ENCODE measurements around the gene NDUFS4. TPM values are rescaled to one million over a fixed set of nuclear protein-coding genes. Genes with fewer than 3 reads are reported as not detected.

The NDUFS4 gene
- total and polyA plus RNA-seq, 2 of the 4 experiments (the other 2 are of a cell fraction), result 34.2 to 70.1 TPM

DNA sequence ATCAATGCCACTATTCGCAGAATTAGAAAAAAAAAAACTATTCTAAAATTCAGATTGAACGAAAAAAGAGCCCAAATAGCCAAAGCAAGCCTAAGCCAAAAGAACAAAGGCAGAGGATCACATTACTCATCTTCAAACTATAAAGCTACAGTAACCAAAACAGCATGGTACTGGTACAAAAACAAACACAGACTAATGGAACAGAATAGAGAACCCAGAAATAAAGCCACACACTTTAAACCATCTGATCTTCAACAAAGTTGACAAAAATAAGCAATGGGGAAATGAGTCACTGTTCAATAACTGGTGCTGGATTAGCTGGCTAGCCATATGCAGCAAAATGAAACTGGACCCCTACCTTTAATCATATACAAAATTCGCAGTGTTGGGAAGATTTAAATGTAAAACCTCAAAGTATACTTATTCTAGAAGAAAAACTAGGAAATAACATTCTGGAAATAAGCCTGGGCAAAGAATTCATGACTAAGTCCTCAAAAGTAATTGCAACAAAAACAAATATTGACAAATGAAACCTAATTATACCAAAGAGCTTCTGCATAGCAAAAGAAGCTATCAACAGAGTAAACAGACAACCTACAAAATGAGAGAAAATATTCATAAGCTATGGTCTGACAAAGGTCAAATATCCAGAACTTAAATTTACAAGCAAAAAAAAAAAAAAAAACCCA, 153.7 kb downstream of the NDUFS4 start:
- H3K23ac ChIP-seq (ENCODE audit: low read depth, low read length), result no peak overlapping the region
- no peak overlapping the region for H2BK15ac ChIP-seq (ENCODE audit: low read depth, low read length)
- H3K18ac ChIP-seq (ENCODE audit: low read depth, low read length), result no peak overlapping the region
- ChIA-PET CTCF (no interaction called here), POLR2A (ENCODE audit: unreplicated experiment) (interaction anchor here (0.6 kb wide), 1 partner anchor 146 kb away, joined by 7 read pairs; no protein-coding TSS in a partner anchor)
- H3K9ac ChIP-seq (ENCODE audit: low read depth, low read length), result no peak overlapping the region
- H3K14ac ChIP-seq (replicated peaks; ENCODE audit: low read depth, low read length), result no peak overlapping the region
- no peak overlapping the region for H2AFZ ChIP-seq (replicated peaks; ENCODE audit: low read length, poor library complexity)
- no peak overlapping the region for H3K56ac ChIP-seq (ENCODE audit: extremely low read depth, insufficient read depth, low read length)
- no peaks in the 10 kb centered on the region; the same call in 1 of the 2 replicates for H3K27me3 ChIP-seq (ENCODE audit: control insufficient read depth, insufficient read depth, low read length)
- H4K8ac ChIP-seq (ENCODE audit: low read depth in 2 of 2, low read length in 2 of 2), result no peak overlapping the region
- no TSS peak for BruUV-seq (replicated peaks)
- H2BK5ac ChIP-seq (ENCODE audit: low read depth, low read length, poor library complexity, severe bottlenecking), result no peak overlapping the region
- intact Hi-C loops (cut with micrococcal nuclease) (no loop called here), in situ Hi-C loops (cut with MboI; ENCODE audit: low sequenced_read_pairs) (no loop called here), dilution Hi-C loops (cut with HindIII; ENCODE audit: low sequenced_read_pairs, unreplicated experiment) (no loop called here)
- no peak overlapping the region for H4K91ac ChIP-seq (ENCODE audit: insufficient read depth, low read depth, low read length)
- H2AK9ac ChIP-seq (replicated peaks; ENCODE audit: low read depth, low read length, poor library complexity), result no peak overlapping the region
- H4K20me1 ChIP-seq (ENCODE audit: insufficient read depth, low read length), result no peaks in the 10 kb centered on the region
- H2BK20ac ChIP-seq (ENCODE audit: low read depth, low read length), result no peak overlapping the region
- H3K36me3 ChIP-seq (ENCODE audit: control insufficient read depth, insufficient read depth, low read length), result no peaks in the 10 kb centered on the region
- H3K4me1 ChIP-seq (ENCODE audit: control insufficient read depth, insufficient read depth, low read length), result no peaks in the 10 kb centered on the region
- peak; percentile 37; the same call in 1 of the 2 replicates for ATAC-seq (ENCODE audit: low read depth)
- no peak for TF ChIP-seq MAFK (IDR thresholded peaks at IDR 0.05; ENCODE audit: low read depth, low read length)
- TF ChIP-seq FOS (IDR thresholded peaks at IDR 0.05; ENCODE audit: low read depth, low read length), result no peak
- no peak for TF ChIP-seq POLR2A (IDR thresholded peaks at IDR 0.05; ENCODE audit: low read depth, low read length)
- TF ChIP-seq, protein P1, sequence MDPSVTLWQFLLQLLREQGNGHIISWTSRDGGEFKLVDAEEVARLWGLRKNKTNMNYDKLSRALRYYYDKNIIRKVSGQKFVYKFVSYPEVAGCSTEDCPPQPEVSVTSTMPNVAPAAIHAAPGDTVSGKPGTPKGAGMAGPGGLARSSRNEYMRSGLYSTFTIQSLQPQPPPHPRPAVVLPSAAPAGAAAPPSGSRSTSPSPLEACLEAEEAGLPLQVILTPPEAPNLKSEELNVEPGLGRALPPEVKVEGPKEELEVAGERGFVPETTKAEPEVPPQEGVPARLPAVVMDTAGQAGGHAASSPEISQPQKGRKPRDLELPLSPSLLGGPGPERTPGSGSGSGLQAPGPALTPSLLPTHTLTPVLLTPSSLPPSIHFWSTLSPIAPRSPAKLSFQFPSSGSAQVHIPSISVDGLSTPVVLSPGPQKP (IDR thresholded peaks at IDR 0.05; ENCODE audit: borderline replicate concordance, low read depth, low read length), result no peak
- TF ChIP-seq CEBPB (IDR thresholded peaks at IDR 0.05; ENCODE audit: low read depth, low read length), result no peak
- TF ChIP-seq SMC3 (IDR thresholded peaks at IDR 0.05; ENCODE audit: low read depth, low read length), result no peak
- TF ChIP-seq RCOR1 (IDR thresholded peaks at IDR 0.05; ENCODE audit: insufficient replicate concordance, low read length), result no peak
- TF ChIP-seq RAD21 (IDR thresholded peaks at IDR 0.05; ENCODE audit: low read length), result no peak
- no peak for TF ChIP-seq NFE2L2 (IDR thresholded peaks at IDR 0.05; ENCODE audit: low read depth, low read length)
- no peak for TF ChIP-seq BHLHE40 (IDR thresholded peaks at IDR 0.05; ENCODE audit: low read depth, low read length)
- no peak for TF ChIP-seq RFX5 (IDR thresholded peaks at IDR 0.05; ENCODE audit: low read depth, low read length)
- H3K27ac ChIP-seq (ENCODE audit: insufficient read depth, low read length), result no peak overlapping the region
- no peak overlapping the region for H2AK5ac ChIP-seq (ENCODE audit: low read depth, low read length)
- H4K5ac ChIP-seq (ENCODE audit: low read depth, low read length), result no peak overlapping the region
- peaks cover 9% of the 10 kb centered on the region for H3K9me3 ChIP-seq (ENCODE audit: control insufficient read depth, insufficient read depth, low read length)
- no peak overlapping the region for H3K4ac ChIP-seq (ENCODE audit: low read depth, low read length)
- H3K79me1 ChIP-seq (ENCODE audit: low read depth in 1 of 2, low read length in 2 of 2), result no peaks in the 10 kb centered on the region
- WGBS, 2 experiments (ENCODE audit: extremely low coverage in 2 of 2, insufficient read length in 1 of 2), result no CpG with 5 or more reads among the region's 3 CpGs
- H3K4me3 ChIP-seq (ENCODE audit: insufficient read depth, low read depth, low read length), result no peak overlapping the region
- H3K9me1 ChIP-seq (ENCODE audit: insufficient read depth, low read length), result no peaks in the 10 kb centered on the region
- no peak overlapping the region for H2BK120ac ChIP-seq (ENCODE audit: low read depth, low read length)
- DNase-seq, result no peak
- no peak overlapping the region for H3K4me2 ChIP-seq (ENCODE audit: low read depth, low read length)
